ENCODE data around the gene CACNA2D3. TPM values are rescaled to one million over a fixed set of nuclear protein-coding genes. Genes with fewer than 3 reads are reported as not detected.

Gene CACNA2D3
- total RNA-seq, 1 donor from 2014 or later = 0.70 TPM

- FAIRE-seq = no peak
- H3K36me3 Mint-ChIP-seq (ENCODE audit: low read depth, unreplicated experiment) = no peaks in the 10 kb centered on the region
- H2AFZ ChIP-seq (ENCODE audit: low read depth, low read length) = no peak overlapping the region
- no peak overlapping the region for H3K27ac Mint-ChIP-seq (ENCODE audit: unreplicated experiment)
- no peak overlapping the region for H3K4me2 ChIP-seq (ENCODE audit: low read length)
- H4K20me1 ChIP-seq (ENCODE audit: insufficient read depth, low read length) = no peaks in the 10 kb centered on the region
- TF ChIP-seq CTCF (IDR thresholded peaks at IDR 0.05; ENCODE audit: insufficient read depth, low read depth, low read length) (no peak), EZH2 (IDR thresholded peaks at IDR 0.05; ENCODE audit: insufficient read depth, low read length) (no peak)
- no peak overlapping the region for H3K4me3 ChIP-seq (ENCODE audit: insufficient read depth, low read depth, low read length)
- H3K79me2 ChIP-seq (ENCODE audit: insufficient read depth, low read length) = no peaks in the 10 kb centered on the region
- no peaks in the 10 kb centered on the region for H3K9me3 Mint-ChIP-seq (ENCODE audit: unreplicated experiment)
- no peaks in the 10 kb centered on the region for H3K4me1 Mint-ChIP-seq (ENCODE audit: low read depth, unreplicated experiment)
- H3K9ac ChIP-seq (ENCODE audit: low read length) = no peak overlapping the region
- H3K27me3 Mint-ChIP-seq (ENCODE audit: low read depth, unreplicated experiment) = no peaks in the 10 kb centered on the region
- H3K27ac ChIP-seq (ENCODE audit: low read depth, low read length) = no peak overlapping the region
- H3K27me3 ChIP-seq (ENCODE audit: insufficient read depth, low read length) = no peaks in the 10 kb centered on the region
- H3K4me3 Mint-ChIP-seq (ENCODE audit: unreplicated experiment) = no peak overlapping the region
- DNase-seq (ENCODE audit: low read depth) = no peak
- H3K4me1 ChIP-seq (ENCODE audit: insufficient read depth, low read length) = no peaks in the 10 kb centered on the region
- H3K36me3 ChIP-seq (ENCODE audit: insufficient read depth, low read length) = no peaks in the 10 kb centered on the region
- no peaks in the 10 kb centered on the region for H3K9me3 ChIP-seq (ENCODE audit: insufficient read depth, low read depth, low read length)
Measured at GRCh38 chr3:54703923-54704322, 581.6 kb downstream of the CACNA2D3 start.

GRCh38 chr3:54705730-54706129 lies 583.4 kb downstream of the CACNA2D3 start:
- no peak overlapping the region for H3K4me3 Mint-ChIP-seq (ENCODE audit: unreplicated experiment)
- no peak overlapping the region for H3K27ac Mint-ChIP-seq (ENCODE audit: unreplicated experiment)
- Histone ChIP-seq H3K9me3 (ENCODE audit: insufficient read depth, low read depth, low read length) (no peaks in the 10 kb centered on the region), H4K20me1 (ENCODE audit: insufficient read depth, low read length) (no peaks in the 10 kb centered on the region), H3K36me3 (ENCODE audit: insufficient read depth, low read length) (no peaks in the 10 kb centered on the region), H3K27me3 (ENCODE audit: insufficient read depth, low read length) (no peaks in the 10 kb centered on the region), H3K4me3 (ENCODE audit: insufficient read depth, low read depth, low read length) (no peak overlapping the region), H2AFZ (ENCODE audit: low read depth, low read length) (no peak overlapping the region), H3K79me2 (ENCODE audit: insufficient read depth, low read length) (no peaks in the 10 kb centered on the region), H3K4me2 (ENCODE audit: low read length) (no peak overlapping the region), H3K4me1 (ENCODE audit: insufficient read depth, low read length) (no peaks in the 10 kb centered on the region), H3K27ac (ENCODE audit: low read depth, low read length) (no peak overlapping the region), H3K9ac (ENCODE audit: low read length) (no peak overlapping the region)
- no peaks in the 10 kb centered on the region for H3K36me3 Mint-ChIP-seq (ENCODE audit: low read depth, unreplicated experiment)
- H3K27me3 Mint-ChIP-seq (ENCODE audit: low read depth, unreplicated experiment) = no peaks in the 10 kb centered on the region
- no peak for TF ChIP-seq EZH2 (IDR thresholded peaks at IDR 0.05; ENCODE audit: insufficient read depth, low read length)
- no peak for TF ChIP-seq CTCF (IDR thresholded peaks at IDR 0.05; ENCODE audit: insufficient read depth, low read depth, low read length)
- DNase-seq (ENCODE audit: low read depth) (no peak), FAIRE-seq (no peak)
- H3K9me3 Mint-ChIP-seq (ENCODE audit: unreplicated experiment) = no peaks in the 10 kb centered on the region
- no peaks in the 10 kb centered on the region for H3K4me1 Mint-ChIP-seq (ENCODE audit: low read depth, unreplicated experiment)

GRCh38 chr3:54706738-54707137 lies 584.4 kb downstream of the CACNA2D3 start:
- Histone ChIP-seq H4K20me1 (ENCODE audit: insufficient read depth, low read length) (no peaks in the 10 kb centered on the region), H3K36me3 (ENCODE audit: insufficient read depth, low read length) (no peaks in the 10 kb centered on the region), H2AFZ (ENCODE audit: low read depth, low read length) (no peak overlapping the region), H3K27me3 (ENCODE audit: insufficient read depth, low read length) (no peaks in the 10 kb centered on the region), H3K4me2 (ENCODE audit: low read length) (no peak overlapping the region), H3K9me3 (ENCODE audit: insufficient read depth, low read depth, low read length) (no peaks in the 10 kb centered on the region), H3K4me1 (ENCODE audit: insufficient read depth, low read length) (no peaks in the 10 kb centered on the region), H3K27ac (ENCODE audit: low read depth, low read length) (no peak overlapping the region), H3K9ac (ENCODE audit: low read length) (no peak overlapping the region), H3K4me3 (ENCODE audit: insufficient read depth, low read depth, low read length) (no peak overlapping the region), H3K79me2 (ENCODE audit: insufficient read depth, low read length) (no peaks in the 10 kb centered on the region)
- Mint-ChIP-seq H3K27ac (ENCODE audit: unreplicated experiment) (no peak overlapping the region), H3K4me1 (ENCODE audit: low read depth, unreplicated experiment) (no peaks in the 10 kb centered on the region), H3K36me3 (ENCODE audit: low read depth, unreplicated experiment) (no peaks in the 10 kb centered on the region), H3K9me3 (ENCODE audit: unreplicated experiment) (no peaks in the 10 kb centered on the region), H3K27me3 (ENCODE audit: low read depth, unreplicated experiment) (no peaks in the 10 kb centered on the region), H3K4me3 (ENCODE audit: unreplicated experiment) (no peak overlapping the region)
- DNase-seq (ENCODE audit: low read depth) (no peak), FAIRE-seq (no peak)
- TF ChIP-seq CTCF (IDR thresholded peaks at IDR 0.05; ENCODE audit: insufficient read depth, low read depth, low read length) (no peak), EZH2 (IDR thresholded peaks at IDR 0.05; ENCODE audit: insufficient read depth, low read length) (no peak)
